Measurements from ENCODE around the gene CNTNAP5.

CNTNAP5 gene

DNA sequence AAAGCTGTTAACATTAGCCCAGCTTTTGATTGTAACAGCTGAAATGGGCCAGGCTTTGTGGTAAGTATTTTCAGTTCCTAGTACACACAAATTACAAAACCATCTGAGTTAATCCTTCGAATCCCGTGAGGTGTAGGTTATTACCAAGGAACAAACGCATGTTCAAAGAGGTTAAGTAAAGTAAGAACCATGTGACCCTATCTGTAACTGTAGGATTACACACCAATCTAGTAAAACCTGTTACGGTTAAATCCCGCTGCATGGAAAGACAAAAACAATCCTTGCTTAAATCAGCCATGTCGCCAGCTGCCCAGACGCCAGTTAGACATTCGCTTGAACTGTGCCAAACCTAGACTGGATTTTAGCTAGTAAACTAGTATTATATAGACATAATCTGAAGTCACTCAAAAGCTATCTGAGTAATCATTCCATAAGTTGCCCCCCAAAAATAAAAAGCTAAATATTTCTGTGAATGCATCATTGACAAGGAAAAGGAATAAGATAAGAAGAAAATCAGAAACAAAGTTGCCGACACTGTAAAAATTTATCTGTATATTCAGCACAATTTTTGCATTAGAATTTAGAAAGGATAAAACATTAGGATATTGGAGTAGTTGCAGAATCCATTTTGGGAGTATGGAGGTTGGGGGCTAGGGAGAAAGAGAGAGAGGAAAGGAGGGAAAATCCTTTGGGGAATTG lies 638.0 kb downstream of the CNTNAP5 start:
- no peak for FAIRE-seq
- no peak for DNase-seq (ENCODE audit: insufficient read length, low spot score)

DNA sequence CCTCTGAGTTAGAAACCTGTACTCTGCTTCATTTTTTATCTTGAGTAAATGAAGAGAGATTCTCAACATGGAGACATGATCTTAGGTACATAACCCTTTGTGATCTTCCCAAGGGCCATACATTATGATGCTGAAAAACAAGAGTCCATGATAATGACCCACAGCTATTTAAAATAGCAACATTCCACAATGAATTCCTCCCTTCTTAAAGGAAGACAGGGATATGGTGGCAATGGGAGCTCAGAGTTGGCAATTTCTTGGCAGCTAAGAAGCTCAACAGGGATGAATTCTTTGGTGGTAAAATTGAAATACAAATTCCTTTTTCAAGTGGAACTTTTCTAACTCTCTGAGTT lies 638.5 kb downstream of the CNTNAP5 start:
- no peak for DNase-seq (ENCODE audit: insufficient read length, low spot score)
- FAIRE-seq = no peak

DNA sequence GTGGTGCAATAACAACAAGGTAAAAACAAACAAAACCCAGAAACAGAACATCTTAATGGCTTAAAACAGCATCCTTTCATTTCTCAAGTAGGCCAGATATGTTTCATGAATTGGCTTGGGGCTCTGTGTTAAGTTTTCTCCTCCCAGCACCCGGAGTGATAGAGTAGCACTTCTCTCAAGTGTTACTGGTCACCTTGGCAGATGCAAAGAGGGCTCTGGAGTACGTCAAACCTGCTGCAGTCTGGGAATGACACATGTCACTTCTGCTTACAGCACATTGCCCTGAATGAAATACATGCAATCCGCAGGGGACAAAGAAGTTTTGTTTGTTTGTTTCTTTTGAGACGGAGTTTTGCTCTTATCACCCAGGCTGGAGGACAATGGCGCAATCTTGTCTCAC lies 639.3 kb downstream of the CNTNAP5 start:
- FAIRE-seq = no peak
- DNase-seq (ENCODE audit: insufficient read length, low spot score) = no peak

DNA sequence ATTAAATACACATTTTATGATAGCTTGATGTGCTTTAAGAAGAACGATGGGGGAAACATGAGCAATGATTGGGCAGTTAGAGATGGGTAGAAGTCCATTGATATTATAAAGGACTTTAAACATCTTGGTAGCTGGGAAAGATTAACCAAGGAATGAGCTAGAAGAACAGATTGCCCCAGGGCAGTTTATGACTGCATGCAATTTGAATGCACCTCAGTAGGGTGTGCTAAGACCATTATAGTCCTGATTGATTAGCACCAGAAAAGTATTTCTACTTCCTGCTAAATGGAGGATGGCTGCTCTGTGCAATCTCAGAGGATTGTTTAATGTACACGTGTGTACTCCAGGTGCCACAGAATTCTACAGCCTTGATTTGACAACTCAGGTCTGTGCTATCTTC lies 641.9 kb downstream of the CNTNAP5 start:
- DNase-seq (ENCODE audit: insufficient read length, low spot score) (no peak), FAIRE-seq (no peak)

DNA sequence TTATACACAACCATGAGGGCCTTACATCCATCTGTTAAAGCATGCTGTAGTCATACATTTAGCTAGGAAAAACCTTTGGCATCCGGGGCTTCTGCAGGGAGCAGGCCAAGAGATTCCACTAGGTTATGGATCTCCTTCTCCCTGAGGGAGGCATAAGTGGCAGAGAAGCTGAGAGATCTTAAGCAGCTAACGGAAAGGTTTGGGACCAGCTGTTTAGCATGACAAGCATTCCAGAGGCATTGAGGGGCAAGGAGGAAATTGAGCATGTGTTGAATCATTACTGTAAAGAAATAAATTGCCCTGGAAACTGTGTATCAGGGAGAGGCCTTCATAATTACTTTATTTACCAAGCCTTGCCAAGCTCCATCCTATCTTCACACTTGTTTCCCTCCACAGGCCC lies 643.1 kb downstream of the CNTNAP5 start:
- FAIRE-seq = no peak
- DNase-seq (ENCODE audit: insufficient read length, low spot score) = no peak

DNA sequence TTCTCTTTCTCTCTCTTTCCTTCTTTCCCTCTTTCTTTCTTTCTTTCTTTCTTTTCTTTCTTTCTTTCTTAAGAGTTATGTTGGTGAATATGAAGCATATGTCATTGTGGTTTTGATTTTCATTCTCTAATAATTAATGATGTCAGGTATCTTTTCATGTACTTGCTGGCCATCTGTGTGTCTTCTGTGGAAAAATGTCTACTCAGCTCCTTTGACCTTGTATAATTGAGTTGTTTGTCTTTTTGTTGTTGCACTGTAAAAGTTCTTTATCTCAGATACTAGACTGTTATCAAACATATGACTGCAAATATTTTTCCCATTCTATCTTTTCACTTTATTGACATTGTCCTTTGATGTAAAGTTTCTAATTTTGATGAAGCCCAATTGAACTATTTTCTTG lies 645.1 kb downstream of the CNTNAP5 start:
- no peak for FAIRE-seq

DNA sequence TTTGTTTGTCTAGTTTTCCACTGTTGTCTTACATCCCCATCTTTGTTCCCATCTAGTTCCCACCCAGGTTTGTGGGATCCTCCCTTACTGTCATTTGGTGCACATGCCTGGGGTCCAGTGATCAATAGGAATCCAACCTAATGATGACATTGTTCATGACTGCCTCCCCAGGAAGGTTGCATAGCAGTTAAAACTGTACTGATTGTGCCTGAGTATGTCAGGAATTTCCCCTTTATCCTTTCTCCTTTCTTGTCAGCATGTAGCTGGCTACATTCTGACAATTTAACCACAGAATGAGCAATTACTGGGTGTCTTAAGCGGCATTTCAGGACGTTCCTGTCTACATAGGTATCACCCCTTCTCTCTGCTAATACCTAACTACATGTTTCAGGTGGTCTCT lies 653.0 kb downstream of the CNTNAP5 start:
- DNase-seq (ENCODE audit: insufficient read length, low spot score) (no peak), FAIRE-seq (no peak)

More for the DNA sequence above, 645.1 kb downstream of the CNTNAP5 start:
- no peak for DNase-seq (ENCODE audit: insufficient read length, low spot score)

DNA sequence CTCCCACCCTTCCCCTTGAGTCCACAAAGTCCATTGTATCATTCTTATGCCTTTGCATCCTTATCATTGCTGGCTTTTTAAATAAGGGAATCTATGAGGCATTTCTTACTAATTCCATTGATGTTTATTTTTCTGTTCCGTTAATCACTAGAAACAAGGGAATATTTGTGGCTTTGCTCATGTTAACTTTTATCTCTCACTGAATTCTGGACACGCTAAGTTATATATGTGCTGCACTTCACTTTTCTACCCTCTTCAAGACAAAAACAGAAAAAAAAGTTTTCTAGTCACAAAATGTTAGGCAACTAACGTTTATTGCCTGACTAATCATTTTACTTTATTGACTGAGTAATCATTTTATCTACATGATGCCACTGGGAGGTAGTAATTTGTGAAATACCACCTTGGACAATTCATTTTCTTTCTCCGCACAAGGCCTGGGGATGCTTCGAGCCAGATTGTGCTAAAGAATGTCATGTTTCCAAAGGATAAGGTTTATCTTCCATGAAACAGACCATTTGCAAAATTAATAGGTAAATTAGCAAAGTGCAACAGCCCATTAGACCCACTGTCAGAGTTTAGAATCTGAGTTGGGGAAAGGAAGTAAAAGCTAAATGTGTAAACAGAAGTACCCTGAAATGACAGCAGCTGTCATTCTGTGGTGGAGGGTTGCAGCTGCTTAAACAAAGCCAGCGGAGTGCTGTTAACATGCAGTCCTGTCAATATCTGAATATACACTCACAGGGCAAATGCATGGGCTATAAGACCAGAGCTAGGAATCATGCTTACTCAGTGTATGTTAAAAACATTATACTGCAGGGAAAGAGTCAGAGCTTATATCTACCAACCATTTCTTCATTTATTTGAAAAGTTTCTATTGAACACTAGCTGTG lies 658.7 kb downstream of the CNTNAP5 start:
- FAIRE-seq (no peak), DNase-seq (ENCODE audit: insufficient read length, low spot score) (no peak)

DNA sequence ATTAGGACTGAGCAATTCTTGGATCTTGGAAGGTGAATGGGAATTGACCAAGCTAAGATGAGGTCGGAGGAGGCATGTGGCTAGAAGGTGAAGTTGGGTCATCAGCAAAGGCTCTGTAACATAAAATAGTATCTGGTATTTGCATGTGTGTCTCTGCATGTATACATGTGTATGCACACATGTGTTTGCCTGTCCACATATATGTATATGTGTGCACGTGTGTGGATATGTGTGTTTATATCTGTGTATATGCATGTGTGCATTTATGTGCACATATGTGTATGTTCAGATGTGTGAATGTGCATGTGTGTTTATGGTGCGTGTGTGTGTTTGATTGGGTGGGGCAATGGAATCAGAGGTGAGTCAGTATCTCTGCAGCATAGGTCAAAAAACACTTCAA lies 664.3 kb downstream of the CNTNAP5 start:
- DNase-seq (ENCODE audit: insufficient read length, low spot score) (no peak), FAIRE-seq (no peak)

DNA sequence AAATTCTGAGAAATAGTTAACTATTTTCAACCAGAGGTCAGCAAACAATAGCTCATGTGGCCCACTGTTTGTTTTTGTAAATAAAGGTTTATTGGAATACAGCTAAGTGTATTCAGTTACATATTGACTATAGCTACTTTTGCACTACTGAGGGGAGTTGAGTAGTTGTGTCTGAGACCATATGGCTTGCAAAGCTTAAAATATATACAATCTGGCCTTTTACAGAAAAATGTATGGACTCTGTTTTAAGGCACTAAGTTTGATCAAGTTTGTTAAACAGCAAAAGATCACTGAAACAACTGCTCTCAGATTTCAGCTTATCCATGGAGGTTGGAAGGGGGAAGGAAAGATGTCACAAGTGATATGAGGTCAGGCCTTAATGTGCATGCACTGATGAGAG lies 667.1 kb downstream of the CNTNAP5 start:
- FAIRE-seq = no peak
- no peak for DNase-seq (ENCODE audit: insufficient read length, low spot score)

DNA sequence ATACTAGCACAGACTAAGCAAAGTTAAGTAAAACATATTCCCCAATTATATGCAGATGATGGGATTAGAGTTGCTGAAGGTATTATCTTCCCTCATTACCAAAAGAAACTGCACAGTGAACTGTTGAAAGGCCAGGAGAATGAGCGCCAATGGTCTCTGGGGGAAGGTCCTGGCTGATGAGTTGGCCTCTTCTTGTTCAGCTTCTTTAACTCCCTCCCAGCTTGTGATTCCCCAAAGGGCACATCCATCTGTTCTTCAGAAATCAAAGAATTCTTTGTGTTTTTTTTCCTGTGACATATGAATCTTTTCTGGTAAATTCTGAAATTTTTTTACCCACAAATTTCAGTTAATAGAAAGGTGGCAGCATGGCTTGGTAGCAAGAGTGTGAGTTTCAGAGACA lies 667.6 kb downstream of the CNTNAP5 start:
- FAIRE-seq (no peak), DNase-seq (ENCODE audit: insufficient read length, low spot score) (no peak)

DNA sequence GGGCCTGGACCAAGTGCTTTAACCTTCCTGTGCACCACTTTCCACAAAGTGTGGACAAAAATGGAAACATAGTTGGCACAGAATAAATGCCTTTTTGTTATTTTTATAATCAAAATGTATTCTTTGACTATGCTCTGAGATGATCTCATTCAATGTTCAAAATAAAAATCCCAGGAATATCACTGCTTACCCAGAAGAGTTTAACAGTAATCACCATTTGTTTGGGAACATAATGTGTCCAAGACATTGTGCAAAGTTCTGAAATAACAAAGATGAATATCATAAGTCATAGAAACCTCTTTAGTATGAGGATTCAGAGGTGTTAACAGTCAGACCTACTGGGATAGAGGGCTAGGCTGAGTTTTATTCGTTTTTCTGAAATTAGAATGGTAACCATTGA lies 668.1 kb downstream of the CNTNAP5 start:
- no peak for FAIRE-seq
- no peak for DNase-seq (ENCODE audit: insufficient read length, low spot score)

DNA sequence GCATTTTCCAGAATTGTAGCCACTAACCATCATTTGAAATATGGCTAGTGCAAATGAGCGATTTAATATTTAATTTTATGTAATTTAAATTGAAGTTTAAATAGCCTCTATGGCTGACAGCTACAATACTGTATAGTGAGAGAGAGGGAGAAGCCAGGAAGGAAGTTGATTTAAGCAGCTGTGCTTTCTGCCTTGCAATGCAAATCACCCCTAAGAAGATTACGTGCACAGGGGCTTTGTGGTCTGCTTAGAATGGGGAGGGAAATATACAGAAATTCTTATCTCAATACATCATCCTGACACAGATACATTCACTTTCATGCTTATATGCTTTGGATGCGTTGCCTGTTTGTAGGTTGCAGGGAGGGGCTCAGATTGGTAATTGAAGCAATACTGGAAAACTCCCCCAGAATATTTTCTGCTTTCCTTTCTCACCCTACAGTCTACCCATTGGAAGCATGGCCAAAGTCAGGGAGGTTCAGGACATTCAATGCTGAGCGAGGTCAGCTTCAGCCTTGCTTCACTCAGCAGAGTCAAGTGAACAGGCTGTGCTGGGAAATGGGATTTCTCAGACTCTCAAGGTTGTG lies 674.0 kb downstream of the CNTNAP5 start:
- FAIRE-seq = no peak
- no peak for DNase-seq (ENCODE audit: insufficient read length, low spot score)

DNA sequence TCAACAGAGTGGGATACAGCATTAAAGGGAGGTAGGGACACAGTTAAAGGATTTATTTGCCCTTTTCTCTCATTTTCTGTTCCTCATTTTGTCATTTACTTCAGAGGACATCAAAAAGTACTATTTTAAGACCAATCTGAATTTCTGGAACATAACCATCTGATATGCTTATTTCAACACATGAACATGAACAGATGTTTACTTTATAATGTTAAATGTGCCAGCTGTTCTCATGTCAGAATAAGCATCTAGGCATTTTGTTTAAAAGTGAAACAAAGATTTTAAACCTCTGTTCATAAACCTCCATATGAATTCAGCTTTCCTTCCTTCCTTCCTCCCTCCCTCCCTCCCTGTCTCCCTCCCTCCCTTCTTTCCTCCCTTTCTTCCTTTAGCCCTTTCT lies 677.7 kb downstream of the CNTNAP5 start:
- no peak for FAIRE-seq
- DNase-seq (ENCODE audit: insufficient read length, low spot score) = no peak

DNA sequence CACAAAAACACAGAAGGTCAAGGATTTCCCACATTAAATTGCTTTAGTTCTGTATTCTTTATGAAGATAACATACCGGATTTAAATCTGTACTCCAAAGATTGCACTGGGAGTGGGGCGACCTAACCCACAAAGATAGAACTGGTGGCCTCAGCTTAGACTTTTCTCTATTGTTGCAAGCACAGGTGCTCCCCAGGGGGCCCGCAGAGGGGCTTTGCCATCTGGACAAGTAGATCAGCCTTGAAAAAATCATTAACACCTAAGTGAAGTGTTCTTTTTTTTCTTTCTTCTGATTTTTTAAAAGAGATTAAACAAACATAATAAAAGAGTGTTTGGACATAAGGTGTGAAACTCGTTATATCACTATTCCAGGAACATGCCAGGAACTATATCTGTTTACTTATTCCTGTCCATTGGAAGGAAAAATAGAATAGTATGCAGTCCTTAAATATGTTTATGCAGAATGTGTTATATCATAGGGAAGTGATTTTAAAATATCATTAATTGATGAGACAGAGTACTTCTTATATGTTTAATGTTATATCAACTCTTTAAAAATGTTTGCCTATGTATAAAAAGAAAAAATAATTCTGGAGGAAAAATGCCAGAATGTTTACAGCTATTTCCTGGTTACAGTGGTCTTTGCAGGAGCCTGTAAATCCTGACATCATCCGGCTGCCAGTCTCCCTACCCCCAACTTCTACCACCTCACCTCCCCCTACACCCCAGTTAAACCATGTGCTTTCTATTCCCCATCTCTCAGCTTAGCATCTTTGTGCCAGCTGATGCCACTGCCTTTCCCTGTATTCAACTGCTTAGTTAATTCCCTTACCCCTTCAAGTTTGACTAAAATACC lies 679.2 kb downstream of the CNTNAP5 start:
- DNase-seq (ENCODE audit: insufficient read length, low spot score) (no peak), FAIRE-seq (no peak)

DNA sequence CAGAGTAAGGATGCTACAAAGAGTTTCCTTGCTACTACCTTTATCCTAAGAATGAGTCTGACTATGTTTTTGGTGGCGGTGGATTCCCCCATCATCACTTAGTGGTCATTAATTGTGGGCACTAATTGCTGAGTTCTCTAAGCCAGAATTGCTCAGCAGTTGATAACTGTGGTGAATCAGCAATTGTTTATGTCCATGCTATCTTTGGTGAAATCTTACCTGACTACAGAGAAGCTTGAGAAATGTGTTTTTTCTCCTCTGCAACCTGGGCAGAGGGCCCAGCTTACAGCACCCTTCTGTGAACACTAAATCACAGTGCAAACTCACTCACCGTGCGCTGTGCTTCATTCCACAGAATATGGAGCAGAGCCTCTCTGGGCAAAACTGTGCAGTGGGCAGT lies 683.6 kb downstream of the CNTNAP5 start:
- FAIRE-seq (no peak), DNase-seq (ENCODE audit: insufficient read length, low spot score) (no peak)

DNA sequence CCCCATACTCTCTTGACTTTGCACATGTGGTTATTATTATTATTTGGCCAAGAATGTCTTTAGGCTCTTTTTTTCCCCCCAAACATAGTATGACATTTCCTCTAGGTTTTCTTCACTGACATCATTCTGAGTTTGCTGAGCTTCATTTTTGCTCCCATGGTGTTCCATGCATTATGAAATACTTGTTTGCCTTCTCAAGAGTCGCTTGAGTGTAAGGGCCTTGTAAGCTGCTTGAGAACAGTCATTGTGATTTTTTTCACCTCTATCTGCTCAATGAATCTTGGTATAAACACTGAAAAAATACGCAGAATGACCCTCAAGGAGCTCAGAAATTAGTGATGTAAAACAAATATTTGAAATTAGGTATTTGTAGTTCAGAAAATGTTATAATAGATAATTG lies 688.9 kb downstream of the CNTNAP5 start:
- FAIRE-seq (no peak), DNase-seq (ENCODE audit: insufficient read length, low spot score) (no peak)

DNA sequence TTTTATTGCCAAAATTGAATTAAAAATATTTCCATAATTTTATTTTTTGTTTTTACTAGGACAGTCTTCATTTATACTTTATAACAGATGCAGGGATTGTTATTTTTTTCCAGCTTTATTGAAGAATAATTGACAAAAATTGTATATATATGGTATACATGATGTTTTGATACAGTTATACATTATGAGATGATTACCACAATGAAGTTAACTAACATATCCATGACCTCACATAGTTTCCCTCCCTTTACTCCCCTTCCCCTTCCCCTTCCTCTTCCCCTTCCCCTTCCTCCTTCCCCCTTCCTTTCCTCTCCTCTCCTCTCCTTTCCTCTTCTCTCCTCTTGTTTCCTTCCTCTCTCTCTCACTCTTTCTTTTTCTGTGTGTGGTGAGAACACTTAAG lies 700.1 kb downstream of the CNTNAP5 start:
- DNase-seq (ENCODE audit: insufficient read length, low spot score) (no peak), FAIRE-seq (no peak)

DNA sequence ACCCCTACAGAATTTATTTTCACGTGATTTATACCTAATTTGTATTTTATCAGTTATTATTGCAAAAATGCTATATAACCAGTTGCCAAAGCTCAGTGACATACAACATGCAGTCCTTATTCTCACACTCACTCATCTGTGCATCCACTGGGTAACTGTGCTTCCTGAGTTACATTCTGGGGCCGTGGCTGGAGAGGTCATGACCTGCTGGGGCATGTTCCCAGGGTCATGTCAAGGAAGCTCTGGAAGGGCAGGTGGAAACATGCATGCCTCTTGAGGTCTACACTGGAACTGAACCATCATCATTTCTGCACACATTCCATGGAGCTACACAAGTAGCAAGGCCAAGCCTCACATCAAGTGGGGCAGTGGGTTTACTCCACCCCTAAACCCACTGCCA lies 715.5 kb downstream of the CNTNAP5 start:
- DNase-seq (ENCODE audit: insufficient read length, low spot score) = no peak
- FAIRE-seq = no peak

DNA sequence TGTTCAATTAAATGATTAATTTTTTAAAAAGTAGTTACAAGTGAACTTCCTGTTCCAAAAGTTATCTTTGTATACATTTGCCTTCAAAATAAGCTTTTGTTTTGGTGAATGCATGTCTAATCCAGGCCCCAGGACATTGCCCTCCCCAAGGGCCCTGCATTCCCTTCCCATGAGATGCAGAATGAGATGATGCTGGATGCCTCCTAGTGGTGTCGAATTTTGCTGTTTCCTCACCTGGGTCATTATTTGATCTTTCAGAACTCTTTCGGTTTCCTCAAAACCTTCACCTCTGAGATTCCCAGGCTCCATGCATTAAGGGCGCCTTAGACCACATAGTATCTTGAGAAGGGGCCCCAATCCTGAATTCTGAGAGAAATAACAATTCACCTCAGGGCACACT lies 728.8 kb downstream of the CNTNAP5 start:
- DNase-seq (ENCODE audit: insufficient read length, low spot score) (no peak), FAIRE-seq (no peak)

DNA sequence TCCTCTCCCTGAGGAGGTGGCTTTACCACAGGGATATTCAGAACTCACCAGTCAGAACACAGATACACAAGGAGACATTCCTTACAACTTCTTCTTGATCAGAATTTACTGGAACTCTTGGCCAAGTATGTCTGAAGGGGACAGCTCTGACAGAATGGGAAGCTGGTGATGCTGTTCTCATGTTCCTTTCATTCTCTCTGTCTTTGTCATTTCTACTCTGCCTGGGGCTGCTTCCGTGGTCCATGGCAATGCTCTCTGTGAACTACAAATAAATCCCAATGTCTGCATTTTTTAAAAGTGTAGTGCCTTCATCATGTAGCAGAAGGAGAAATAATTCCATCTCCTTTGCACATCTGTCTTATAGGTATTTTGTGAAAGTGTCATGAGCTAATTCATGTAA lies 730.3 kb downstream of the CNTNAP5 start:
- DNase-seq (ENCODE audit: insufficient read length, low spot score) = no peak
- FAIRE-seq = no peak

Measured in GM19239 (cell line).